GM18511 (cell line): ENCODE measurements around the gene ASB18.

Experiments
- ATAC-seq: cut with Tn5 transposase; IDR thresholded peaks from one replicate; pipeline ENCODE4 v1.9.1; 2021; ENCODE audit warnings: mild to moderate bottlenecking, moderate library complexity; ENCODE audit not compliant: unreplicated experiment

Gene ASB18

DNA sequence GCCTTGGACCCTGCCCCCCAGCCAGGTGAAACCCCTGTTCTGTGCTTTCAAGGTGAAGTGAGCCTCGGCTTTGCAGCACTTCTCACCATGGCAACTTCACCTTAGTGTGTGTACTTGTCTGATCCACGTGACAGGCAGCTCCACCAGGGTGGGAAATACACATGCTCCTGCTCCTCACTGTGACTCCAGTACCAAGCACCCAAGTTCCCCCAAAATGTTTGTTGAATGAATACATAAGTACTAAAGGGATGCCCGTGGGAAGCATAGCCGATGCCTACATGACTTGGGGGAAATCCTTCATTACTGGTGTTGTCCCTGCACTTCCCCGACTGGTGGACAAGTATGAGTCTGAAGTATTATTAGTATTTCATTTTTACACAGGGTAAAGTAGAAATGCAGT lies 54.2 kb downstream of the ASB18 start:
- ATAC-seq = no peak

DNA sequence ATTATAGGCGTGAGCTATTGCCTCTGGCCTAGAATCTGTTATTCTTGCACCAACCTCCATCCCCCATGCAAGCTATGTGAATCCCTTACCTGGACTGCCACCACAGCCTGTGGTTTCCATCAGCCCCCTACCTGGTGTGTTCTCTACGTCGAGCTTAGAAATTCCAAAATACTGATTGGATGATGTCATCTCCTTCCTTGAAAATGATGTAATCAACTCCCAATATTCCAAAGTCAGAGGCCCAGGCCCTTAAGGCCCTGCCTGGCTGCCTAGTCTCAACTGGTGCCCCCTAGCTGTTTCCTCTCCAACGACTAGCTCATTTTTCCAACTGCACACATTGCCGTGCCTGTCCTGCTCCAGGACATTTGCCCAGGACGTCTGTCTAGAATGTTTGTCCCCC lies 54.7 kb downstream of the ASB18 start:
- ATAC-seq = no peak

DNA sequence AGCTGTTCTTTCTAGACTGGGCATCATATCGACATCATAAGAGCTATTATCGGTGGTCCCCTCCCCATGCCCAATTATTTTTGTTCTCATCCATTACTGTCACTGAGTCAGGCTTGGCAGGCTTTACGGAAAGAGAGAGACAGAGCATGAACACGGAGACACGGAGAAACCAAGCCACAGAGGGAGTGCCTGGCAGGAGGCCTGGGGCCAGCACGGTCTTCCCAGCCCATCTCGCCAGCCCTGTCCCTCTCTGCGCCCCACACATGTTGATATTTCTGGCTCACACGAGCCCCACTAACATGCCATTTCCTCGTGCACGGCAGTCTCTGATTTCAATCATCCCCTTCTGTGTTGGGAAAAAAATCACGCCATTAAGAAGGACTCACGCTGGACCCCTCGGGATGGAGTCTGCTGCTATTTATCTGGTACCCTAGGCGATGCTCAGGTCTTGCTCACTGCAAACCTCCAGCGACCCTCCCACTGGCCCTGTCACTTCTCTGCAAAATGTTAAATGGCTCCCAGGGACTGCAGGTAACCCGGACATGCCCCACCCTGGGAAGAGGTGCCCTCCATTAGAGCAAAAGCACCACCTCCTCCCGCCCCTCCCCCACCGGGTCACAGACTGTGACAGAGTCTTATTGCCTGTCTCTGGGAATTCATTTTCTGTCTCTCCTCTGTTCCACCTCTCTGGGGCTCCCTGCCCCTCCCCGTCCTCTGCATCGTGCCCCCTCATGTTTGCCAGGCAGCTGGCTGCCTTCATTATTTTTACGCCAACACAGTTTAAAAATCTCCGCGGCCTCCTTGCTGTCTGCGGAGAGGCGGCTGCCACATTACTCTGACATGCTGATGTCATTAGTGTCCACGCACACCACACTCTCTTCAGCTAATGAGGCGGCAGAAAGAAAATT lies 55.9 kb downstream of the ASB18 start:
- ATAC-seq = no peak

DNA sequence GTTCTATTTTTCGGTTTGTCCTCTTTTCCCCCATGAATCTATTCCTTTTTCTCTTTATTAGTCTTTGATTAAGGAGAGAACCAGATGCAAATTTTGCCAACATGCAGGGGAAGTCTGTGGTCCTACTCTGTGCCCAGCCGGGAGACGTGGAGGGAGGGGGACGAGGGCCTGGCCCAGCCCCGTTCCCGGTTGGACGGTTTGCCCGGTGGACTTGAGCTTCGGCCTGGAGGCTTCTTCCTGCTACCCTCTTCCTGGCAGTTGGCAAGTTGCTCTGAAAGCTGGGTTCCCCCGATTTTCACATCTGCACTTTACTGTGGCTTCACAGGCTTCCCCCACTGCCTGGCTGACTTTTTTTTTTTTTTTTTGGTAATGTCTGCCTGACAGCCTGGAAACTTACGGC lies 56.7 kb downstream of the ASB18 start:
- no peak for ATAC-seq

DNA sequence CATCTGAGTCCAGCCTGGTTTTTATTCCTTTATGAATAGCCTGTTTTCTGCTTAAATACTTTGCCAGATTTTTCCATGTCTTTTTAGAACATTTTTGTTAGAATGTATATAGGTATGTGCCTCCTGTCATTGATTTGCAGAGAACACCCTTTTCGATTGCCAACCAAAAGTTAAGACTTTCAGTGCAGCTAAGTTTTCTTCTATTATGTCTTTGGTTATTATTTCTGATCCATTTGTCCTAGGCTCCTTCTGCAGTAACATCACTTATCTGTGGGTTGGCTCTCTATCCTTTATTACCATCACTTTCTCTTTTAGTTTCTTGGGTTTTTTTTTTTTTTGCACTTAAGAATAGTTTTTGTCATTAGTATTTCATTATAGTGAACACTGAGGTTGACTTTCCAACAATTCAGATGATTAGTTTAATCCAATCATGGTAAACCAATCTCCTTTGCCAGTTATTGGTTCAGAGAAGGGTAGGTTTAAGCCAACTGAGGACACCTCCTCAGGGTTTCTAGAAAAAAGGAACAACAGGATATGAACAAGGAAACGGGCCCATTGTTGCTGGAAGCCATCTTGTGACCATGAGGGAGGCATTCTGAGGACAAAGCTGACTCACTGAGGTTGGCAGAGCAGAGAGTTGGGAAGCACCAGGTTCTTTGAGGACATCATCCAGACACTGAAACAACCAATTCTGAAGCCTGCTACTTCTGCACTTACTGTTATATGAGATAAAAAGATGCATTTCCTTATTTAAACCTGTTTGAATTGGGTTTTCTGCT lies 58.1 kb downstream of the ASB18 start:
- ATAC-seq = no peak

DNA sequence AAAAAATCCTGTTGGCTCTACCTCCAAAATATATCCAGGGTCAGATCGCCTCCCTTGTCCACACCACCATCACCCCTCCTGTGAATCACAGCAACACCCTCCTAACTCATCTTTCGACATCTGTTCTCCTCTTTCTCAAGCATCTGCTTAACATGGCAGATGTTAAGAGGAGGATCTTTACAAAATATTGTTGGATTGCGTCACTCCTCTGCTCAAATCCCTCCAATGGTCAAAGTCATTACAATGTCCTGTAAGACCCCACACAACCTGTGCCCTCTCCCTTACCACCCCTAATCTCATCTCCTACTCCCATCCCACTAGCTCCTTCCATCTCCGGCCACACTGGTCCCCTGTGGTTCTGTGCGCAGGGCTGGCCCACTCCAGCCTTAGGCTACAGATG lies 59.3 kb downstream of the ASB18 start:
- ATAC-seq = no peak

DNA sequence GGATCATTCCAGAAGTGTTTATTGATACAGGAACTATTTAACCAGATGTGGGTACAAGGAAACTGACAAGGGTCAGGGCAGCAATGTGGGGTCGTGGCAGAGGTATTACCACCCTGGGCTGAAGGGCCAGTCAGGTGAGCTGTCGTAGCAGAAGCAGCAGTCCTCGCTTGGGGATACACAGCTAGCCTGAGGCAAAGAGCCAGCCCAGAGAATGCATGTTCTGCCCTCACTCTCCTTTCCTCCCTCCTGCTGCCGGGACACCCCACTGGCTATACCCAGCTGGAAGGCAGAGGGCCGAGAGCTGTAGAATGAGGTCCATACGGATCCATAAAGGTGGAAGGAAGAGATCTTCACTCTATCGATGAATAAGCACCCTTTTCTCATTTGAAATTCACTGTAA lies 63.8 kb downstream of the ASB18 start:
- no peak for ATAC-seq

DNA sequence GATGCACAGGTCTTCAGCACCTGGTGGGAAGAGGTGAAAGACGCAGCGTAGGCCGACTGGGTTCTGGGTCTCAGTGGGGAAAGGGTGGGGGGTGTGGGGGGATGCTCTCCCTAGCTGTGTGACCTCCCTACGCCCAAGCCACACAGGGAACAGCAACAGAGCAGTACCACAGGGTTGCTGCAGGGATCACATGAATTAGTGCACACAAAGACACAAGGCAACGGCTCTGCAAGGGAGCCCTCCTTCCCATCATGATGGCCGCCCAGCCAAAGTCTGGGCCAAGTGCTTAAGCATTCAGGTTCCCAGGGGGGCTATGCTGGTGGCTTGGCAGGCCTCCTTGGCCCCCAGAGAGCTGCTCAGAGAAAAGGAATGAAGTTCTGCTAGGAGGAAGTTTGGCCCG lies 67.8 kb downstream of the ASB18 start:
- ATAC-seq = no peak

DNA sequence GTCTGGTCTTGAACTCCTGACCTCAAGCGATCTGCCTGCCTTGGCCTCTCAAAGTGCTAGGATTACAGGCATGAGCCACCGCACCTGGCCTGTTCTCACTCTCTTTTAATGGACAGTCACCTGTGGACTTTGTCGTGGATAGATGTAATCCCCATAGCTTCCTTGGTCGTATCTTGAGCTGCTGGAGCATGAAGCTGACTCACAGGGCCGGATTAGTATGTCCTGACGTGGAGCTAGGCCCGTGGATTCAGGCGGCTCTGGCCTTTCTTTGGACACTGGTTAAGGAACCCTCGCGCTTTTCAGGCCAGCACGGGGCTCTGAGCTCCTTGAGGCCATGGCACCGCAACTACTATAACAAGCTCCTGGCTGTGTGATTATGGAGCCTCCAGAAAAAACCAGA lies 68.5 kb downstream of the ASB18 start:
- ATAC-seq = no peak

DNA sequence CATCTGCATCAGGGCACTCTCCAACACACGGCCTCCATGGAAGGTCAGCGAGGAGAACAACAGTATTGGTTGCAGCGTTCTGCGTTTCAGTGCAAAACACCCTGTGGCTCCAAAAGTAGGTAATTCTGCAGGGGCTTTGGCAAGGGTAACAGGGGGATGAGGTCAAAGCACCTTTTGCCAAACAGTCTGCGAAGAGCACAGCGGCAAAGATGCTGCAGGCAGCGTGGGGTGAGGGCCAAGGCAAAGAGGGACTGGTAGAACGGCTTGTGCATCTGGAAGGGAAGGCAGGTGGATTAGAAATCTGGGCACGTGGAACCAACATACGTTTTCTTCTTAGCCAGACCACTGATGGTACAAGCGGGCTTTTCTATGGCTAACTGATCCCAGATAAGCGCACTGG lies 69.4 kb downstream of the ASB18 start:
- ATAC-seq = no peak

DNA sequence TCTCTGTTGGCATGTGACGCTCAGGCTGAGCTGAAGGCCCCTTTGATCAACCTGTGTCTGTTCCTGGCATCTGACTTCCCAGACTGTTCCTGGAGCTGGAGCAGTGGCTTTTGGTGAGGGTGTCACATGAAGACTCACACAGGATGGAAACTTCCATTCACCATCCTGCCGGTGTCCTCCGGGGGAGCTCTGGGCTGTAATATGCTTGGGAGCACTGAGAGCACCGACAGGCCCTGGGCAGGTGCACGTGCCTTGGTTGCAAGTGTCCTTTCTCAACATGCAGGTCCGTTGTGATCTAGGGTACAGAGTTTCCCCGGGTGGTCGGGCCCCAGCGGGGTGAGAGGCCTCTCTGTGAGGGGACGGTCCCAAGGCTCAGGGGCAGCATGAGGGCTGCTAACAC lies 71.2 kb downstream of the ASB18 start:
- no peak for ATAC-seq

DNA sequence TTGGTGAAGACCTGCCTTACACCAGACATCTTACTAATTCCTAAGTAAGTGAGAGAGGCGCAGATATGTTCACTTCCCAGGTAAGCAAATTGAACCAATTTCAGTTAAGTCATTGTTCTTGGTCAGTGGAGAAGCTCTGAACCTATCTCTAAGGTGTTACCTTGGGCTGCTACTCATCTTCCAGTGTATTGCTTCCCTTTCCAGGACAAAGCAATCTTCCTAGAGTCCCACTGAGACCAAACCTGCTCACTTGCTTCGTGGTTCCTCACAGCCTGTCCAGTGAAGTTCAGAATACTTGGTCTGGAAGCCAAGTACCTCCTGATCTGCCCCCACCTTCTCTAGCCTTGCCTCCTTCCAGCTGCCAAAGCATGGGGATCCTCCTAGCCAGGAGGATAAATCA lies 73.5 kb downstream of the ASB18 start:
- no peak for ATAC-seq

DNA sequence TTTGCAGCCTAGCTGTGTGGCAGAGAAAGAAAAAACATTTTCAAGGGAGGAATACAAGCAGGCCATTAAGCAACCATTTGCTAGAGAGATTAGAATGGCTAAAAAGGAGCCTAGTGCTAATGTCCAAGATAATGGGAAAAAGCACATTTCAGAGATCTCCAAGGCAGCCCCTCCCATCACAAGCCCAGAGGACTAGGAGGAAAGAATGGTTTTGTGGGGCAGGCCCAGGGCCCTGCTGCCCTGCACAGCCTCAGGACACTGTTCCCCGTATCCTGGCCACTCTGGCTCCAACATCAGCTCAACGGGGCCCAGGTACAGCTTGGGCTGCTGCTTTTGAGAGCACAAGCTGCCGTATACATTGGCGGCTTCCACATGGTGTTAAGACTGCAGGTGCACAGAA lies 79.5 kb downstream of the ASB18 start:
- no peak for ATAC-seq

DNA sequence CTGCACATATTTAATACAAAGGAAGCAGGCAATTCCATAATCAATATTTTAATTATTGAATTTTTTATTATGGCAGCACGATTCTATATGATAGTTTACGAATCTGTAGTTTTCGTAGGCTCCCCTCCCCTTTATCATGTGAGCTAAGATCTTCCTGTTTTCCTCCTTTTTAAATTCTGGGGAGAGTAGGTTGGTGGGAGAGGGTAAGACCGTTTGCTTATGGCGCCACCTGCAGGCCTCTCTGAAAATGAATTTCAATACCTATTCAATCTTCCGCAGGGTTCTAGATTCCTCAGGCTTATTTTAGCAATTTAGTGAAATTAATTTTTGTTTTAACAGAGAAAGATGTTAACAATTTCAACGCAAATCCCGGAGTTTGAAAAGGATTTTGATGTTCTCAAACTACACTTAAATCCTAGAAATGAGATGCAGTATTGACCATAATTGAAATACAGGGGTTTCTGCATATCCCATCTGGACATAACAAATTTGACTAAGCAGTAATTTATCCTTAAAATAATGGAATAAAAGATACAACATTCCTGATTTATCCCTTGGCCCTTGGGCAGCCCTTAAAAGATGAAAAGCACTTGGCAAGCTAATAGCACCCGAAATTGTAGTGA lies 83.3 kb downstream of the ASB18 start:
- ATAC-seq = no peak

DNA sequence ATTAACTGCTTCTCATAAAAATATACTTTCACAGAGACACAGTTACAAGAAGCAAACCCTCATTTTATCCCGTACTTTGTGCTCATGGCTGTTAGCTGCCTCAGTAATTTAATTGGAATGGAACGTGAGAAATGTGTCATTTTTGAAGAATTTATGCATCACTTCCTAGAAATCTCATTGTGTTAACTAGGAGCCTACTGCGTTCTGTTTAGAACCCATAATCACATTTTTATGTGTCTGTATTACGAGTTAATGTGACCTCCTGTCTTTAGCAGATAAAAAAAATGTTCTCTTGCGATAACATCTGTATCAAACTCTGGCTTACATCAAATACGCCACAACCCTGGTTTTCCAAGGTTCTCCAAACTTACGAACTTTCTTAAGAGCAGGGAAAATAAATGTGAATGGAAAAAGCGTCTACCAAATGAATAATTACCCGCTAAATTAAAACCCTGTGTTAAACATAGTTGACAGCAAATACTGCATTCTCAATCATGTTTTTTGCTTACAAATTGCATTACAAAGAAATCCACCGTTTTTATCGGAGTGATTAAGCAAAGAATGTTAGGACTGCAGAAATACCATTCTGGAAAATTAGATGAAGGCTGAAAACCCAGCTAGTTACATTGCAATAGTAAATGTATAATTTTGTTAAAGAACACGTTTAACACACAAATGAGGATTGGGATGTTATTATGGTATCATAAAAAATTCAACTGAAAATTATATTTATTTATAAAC lies 84.0 kb downstream of the ASB18 start:
- no peak for ATAC-seq

DNA sequence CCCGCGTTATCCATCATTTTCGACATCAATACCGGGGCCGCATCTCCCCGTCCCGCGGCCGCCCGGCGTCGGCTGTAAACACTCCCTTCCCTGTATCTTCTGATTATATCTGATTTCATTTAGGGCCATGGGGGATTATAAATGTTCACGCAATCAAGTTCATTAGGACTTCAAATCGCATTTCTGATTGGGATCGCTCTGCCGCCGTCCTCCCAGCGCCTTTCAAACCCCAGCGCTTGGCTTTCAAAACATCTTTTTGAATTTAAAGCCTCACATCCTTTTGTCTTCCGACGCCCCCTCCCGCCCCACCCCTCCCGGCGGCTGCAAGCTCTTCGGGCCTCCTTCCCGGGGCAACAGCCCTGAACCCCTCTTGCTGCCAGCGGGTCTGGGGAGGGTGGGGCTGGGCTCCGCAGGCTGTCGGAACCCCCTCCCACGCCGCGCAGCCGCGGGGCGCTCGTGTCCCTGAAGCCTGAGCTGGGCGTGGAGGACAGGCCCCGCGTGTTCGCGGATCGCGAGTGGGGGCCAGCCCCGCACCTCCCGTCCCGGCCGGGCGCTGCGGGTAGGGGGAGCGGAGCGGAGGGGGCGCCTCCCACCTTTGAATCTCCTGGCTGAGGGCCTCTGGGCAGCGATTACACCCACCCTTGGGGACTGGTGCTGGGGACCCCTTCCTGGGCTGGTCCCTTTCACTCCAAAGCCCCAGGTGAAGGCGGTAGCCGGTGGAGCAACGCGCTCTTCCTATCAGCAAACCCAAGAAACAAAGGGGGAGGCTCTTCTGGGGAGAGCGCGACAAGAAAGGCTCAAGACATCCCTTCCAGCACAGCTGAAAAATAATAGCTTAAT lies 84.8 kb downstream of the ASB18 start:
- ATAC-seq = no peak

DNA sequence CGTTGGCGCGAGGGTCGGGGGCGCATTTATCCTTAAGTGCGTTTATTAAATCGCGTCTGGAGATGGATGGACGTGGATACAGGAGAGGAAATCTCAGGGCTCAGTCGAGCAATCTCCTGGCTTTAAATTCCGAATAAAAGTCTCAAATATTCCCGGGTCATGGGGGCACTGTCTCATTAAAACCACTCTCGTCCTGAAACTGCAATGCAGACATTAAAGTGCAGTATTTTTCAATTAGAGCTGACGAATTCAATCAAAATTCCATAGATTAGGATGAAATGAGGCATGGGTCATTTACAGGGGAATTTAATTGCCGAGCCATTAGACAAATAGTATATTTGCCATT lies 85.3 kb downstream of the ASB18 start:
- no peak for ATAC-seq

DNA sequence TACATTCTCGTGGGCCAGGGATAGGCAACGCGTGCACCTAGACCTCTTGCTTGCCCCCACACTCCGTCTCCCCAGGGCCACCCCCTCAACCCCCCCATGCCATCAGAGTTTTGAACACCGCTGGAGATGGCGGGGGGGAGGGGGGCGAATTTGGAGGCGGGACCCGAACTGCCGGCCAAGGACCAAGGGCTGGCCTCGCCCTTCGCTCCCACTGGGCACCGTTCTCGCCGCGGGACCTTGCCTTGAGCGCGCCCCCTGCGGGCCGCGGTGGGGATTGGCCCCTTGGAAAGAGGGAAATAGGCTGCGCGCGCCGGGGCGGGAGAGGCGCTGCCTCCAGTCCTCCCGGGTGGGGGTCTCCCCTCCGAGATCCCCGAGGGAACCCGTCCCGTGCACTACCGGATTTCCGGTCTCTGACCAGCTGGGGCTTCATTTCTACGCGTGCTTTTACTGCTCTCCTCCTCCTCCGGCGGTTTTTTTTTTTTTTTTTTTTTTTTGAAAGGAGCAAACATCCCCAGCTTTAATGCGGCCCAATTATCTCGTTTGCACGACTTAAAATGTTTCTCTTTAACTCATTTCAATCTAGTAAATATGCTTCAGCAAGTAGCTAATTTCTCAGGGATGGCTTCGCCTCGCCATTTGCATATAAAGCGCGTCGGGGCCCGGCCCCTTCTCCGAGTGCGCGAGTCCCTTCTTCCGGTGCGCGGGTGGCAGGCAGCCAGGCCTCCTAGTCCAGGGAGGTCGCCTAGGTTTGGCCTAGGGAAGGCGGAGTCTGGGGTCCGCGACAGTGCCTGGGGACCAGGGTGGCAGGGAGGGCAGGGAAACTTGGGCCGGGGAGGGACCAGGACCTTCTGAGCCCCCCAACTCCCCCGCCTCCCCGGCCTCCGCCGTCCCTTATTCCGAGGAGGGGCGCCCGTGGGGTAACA lies 86.0 kb downstream of the ASB18 start:
- ATAC-seq = no peak

DNA sequence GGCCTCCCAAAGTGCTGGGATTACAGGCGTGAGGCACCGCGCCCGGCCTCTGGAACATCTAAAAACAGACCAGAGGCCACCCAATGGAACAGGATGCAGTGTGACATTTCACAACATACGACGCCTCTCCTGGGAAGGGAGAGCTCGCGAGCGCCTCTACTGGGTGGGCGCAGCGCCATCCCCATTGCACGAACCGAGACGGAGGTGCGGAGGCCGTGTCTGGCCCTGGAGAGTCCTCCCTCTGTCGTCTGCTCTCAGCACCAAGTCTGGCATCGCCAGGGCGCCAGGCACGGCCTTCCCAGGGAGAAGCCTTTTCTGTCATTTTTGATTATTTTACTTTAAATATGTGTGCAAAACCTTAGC lies 86.6 kb downstream of the ASB18 start:
- ATAC-seq = no peak
